DMS53 treated with DMSO at 0.1 percent for 48 hours (cell line): ENCODE measurements around the gene TMEM132A.

Source experiments
- DNase-seq: peaks from one replicate; lab custom pipeline; 2025; ENCODE audit not compliant: unreplicated experiment; lab: John Stamatoyannopoulos, UW

TMEM132A gene

GRCh38 chr11:60919956-60920355 is 4.3 kb upstream of the TMEM132A start:
- no peak for DNase-seq

GRCh38 chr11:60921259-60921658 is 3.0 kb upstream of the TMEM132A start:
- DNase-seq, result no peak

GRCh38 chr11:60921777-60922335 is 2.4 kb upstream of the TMEM132A start:
- DNase-seq, result no peak

GRCh38 chr11:60922906-60923305 is 1.4 kb upstream of the TMEM132A start:
- DNase-seq, result no peak

GRCh38 chr11:60923326-60923725 is 934 bp upstream of the TMEM132A start:
- no peak for DNase-seq

GRCh38 chr11:60923800-60924109 is 505 bp upstream of the TMEM132A start:
- no peak for DNase-seq

- DNase-seq, result no peak
These were observed 920 bp downstream of the TMEM132A start for GRCh38 chr11:60924906-60925853.

- no peak for DNase-seq
These were observed 1.6 kb downstream of the TMEM132A start for GRCh38 chr11:60925868-60926267.

GRCh38 chr11:60926500-60926899 is 2.2 kb downstream of the TMEM132A start:
- no peak for DNase-seq

GRCh38 chr11:60927061-60927592 is 2.9 kb downstream of the TMEM132A start:
- DNase-seq, result no peak

GRCh38 chr11:60927600-60927999 is 3.3 kb downstream of the TMEM132A start:
- DNase-seq, result no peak

GRCh38 chr11:60928563-60929001 is 4.3 kb downstream of the TMEM132A start:
- DNase-seq, result no peak

- no peak for DNase-seq
These were observed 5.5 kb downstream of the TMEM132A start for GRCh38 chr11:60929764-60930163.

GRCh38 chr11:60930394-60930793 is 6.1 kb downstream of the TMEM132A start:
- DNase-seq, result no peak

GRCh38 chr11:60931917-60932316 is 7.7 kb downstream of the TMEM132A start:
- no peak for DNase-seq

GRCh38 chr11:60932605-60933356 is 8.5 kb downstream of the TMEM132A start:
- DNase-seq, result no peak

GRCh38 chr11:60933416-60934123 is 9.3 kb downstream of the TMEM132A start:
- DNase-seq, result no peak

GRCh38 chr11:60934124-60934789 is 10.0 kb downstream of the TMEM132A start:
- DNase-seq, result no peak

GRCh38 chr11:60934790-60935605 is 10.7 kb downstream of the TMEM132A start:
- DNase-seq, result no peak
